GM03348 (cell line): Measurements from ENCODE around the gene ADRA2B.

Experiments
- DNase-seq: peaks from one replicate; pipeline ENCODE4 v3.0.0; 2012; ENCODE audit warnings: low spot score

Gene ADRA2B

GRCh38 chr2:96117701-96118588, 1.6 kb upstream of the ADRA2B start:
- no peak for DNase-seq

- peak; percentile 95 for DNase-seq
Measured at GRCh38 chr2:96116879-96117533, 635 bp upstream of the ADRA2B start.

GRCh38 chr2:96115631-96116423, 544 bp downstream of the ADRA2B start:
- DNase-seq: no peak

GRCh38 chr2:96114903-96115581, 1.3 kb downstream of the ADRA2B start:
- DNase-seq: no peak

- no peak for DNase-seq
Measured at GRCh38 chr2:96114546-96114902, 1.8 kb downstream of the ADRA2B start.

- DNase-seq: no peak
Measured at GRCh38 chr2:96113951-96114350, 2.4 kb downstream of the ADRA2B start.

GRCh38 chr2:96113367-96113677, 3.0 kb downstream of the ADRA2B start:
- DNase-seq: no peak

- no peak for DNase-seq
Measured at GRCh38 chr2:96112501-96113366, 3.6 kb downstream of the ADRA2B start.

- no peak for DNase-seq
Measured at GRCh38 chr2:96111823-96112500, 4.4 kb downstream of the ADRA2B start.

GRCh38 chr2:96111257-96111640, 5.1 kb downstream of the ADRA2B start:
- DNase-seq: no peak

GRCh38 chr2:96110621-96111256, 5.6 kb downstream of the ADRA2B start:
- DNase-seq: no peak

GRCh38 chr2:96109931-96110511, 6.3 kb downstream of the ADRA2B start:
- no peak for DNase-seq

- DNase-seq: no peak
Measured at GRCh38 chr2:96109361-96109680, 7.0 kb downstream of the ADRA2B start.

GRCh38 chr2:96108541-96109360, 7.6 kb downstream of the ADRA2B start:
- peak; percentile 44 for DNase-seq

- DNase-seq: no peak
Measured at GRCh38 chr2:96108151-96108540, 8.2 kb downstream of the ADRA2B start.

- no peak for DNase-seq
Measured at GRCh38 chr2:96107708-96108065, 8.7 kb downstream of the ADRA2B start.

GRCh38 chr2:96106991-96107707, 9.2 kb downstream of the ADRA2B start:
- no peak for DNase-seq

GRCh38 chr2:96105994-96106715, 10.2 kb downstream of the ADRA2B start:
- DNase-seq: no peak
